Measurements from ENCODE around the gene TRAPPC1. TPM values are rescaled to one million over a fixed set of nuclear protein-coding genes. Genes with fewer than 3 reads are reported as not detected.

Gene TRAPPC1
- polyA plus RNA-seq, 1 of the 3 experiments (the other 2 are of a cell fraction), result 555 TPM

DNA sequence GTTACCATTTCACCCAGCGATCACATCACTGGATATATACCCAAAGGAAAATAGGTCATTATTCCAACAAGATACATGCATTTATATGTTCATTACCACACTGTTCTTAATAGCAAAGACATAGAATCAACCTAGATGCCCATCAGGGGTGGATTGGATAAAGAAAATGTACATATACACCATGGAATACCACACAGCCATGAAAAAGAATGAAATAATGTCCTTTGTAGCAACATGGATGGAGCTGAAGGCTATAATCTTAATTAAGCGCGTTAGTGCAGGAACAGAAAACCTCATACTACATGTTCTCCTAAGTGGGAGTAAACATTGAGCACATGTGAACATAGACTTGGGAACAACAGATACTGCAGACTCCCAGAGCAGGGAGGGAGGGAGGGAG is 18.8 kb upstream of the TRAPPC1 start:
- H3K4me1 ChIP-seq (ENCODE audit: control insufficient read depth in 1 of 2, insufficient read depth in 2 of 2, low read depth in 1 of 2, low read length in 1 of 2), result no peaks in the 10 kb centered on the region
- H3K27ac ChIP-seq (ENCODE audit: low read depth in 2 of 2, low read length in 1 of 2), result no peak overlapping the region
- no peaks in the 10 kb centered on the region for H3K9me2 ChIP-seq
- H4K20me1 ChIP-seq (ENCODE audit: insufficient read depth), result no peaks in the 10 kb centered on the region
- no peak overlapping the region for H3K9ac ChIP-seq
- no peak overlapping the region for H3K4me3 ChIP-seq (ENCODE audit: low read depth in 2 of 2, low read length in 1 of 2)
- H3K27me3 ChIP-seq (ENCODE audit: insufficient read depth), result no peaks in the 10 kb centered on the region
- CTCF ChIA-PET, result interaction anchor here (0.8 to 1.8 kb wide), 2 partner anchors 10 to 116 kb away, joined by 3 to 4 read pairs; no protein-coding TSS in a partner anchor
- DNase-seq, result no peak
- H3F3A ChIP-seq (replicated peaks; ENCODE audit: insufficient read depth), result no peaks in the 10 kb centered on the region
- H3K36me3 ChIP-seq (replicated peaks in 1 of 2; ENCODE audit: control insufficient read depth in 1 of 2, insufficient read depth in 2 of 2, low read length in 1 of 2), result peaks cover 12 to 37% of the 10 kb centered on the region in 2 experiments
- TF ChIP-seq, protein P1, sequence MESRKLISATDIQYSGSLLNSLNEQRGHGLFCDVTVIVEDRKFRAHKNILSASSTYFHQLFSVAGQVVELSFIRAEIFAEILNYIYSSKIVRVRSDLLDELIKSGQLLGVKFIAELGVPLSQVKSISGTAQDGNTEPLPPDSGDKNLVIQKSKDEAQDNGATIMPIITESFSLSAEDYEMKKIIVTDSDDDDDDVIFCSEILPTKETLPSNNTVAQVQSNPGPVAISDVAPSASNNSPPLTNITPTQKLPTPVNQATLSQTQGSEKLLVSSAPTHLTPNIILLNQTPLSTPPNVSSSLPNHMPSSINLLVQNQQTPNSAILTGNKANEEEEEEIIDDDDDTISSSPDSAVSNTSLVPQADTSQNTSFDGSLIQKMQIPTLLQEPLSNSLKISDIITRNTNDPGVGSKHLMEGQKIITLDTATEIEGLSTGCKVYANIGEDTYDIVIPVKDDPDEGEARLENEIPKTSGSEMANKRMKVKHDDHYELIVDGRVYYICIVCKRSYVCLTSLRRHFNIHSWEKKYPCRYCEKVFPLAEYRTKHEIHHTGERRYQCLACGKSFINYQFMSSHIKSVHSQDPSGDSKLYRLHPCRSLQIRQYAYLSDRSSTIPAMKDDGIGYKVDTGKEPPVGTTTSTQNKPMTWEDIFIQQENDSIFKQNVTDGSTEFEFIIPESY (IDR thresholded peaks at IDR 0.05; ENCODE audit: borderline replicate concordance, low read depth), result no peak
- TF ChIP-seq SIN3A (IDR thresholded peaks at IDR 0.05; ENCODE audit: borderline replicate concordance, low read depth, low read length) (no peak), EP300 (IDR thresholded peaks at IDR 0.05; ENCODE audit: borderline replicate concordance in 1 of 2, low read depth in 1 of 2, low read length in 1 of 2) (no peak), NRF1 (IDR thresholded peaks at IDR 0.05; ENCODE audit: low read depth, low read length) (no peak), TEAD4 (IDR thresholded peaks at IDR 0.05; ENCODE audit: borderline replicate concordance, insufficient read depth) (no peak), GABPA (IDR thresholded peaks at IDR 0.05; ENCODE audit: low read depth) (no peak), RAD21 (IDR thresholded peaks at IDR 0.05; ENCODE audit: low read length) (no peak), YY1 (IDR thresholded peaks at IDR 0.05; ENCODE audit: low read depth) (no peak), GATA2 (CRISPR knock-in tag; IDR thresholded peaks at IDR 0.05) (no peak), TCF12 (IDR thresholded peaks at IDR 0.05) (no peak), FOXJ3 (CRISPR knock-in tag; IDR thresholded peaks at IDR 0.05) (no peak), POLR2AphosphoS5 (IDR thresholded peaks at IDR 0.05; ENCODE audit: low read depth, low read length) (no peak; the same call in 1 of the 2 replicates), NFIC (IDR thresholded peaks at IDR 0.05; ENCODE audit: borderline replicate concordance) (no peak)
- TF ChIP-seq, protein P2, sequence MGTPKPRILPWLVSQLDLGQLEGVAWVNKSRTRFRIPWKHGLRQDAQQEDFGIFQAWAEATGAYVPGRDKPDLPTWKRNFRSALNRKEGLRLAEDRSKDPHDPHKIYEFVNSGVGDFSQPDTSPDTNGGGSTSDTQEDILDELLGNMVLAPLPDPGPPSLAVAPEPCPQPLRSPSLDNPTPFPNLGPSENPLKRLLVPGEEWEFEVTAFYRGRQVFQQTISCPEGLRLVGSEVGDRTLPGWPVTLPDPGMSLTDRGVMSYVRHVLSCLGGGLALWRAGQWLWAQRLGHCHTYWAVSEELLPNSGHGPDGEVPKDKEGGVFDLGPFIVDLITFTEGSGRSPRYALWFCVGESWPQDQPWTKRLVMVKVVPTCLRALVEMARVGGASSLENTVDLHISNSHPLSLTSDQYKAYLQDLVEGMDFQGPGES (IDR thresholded peaks at IDR 0.05; ENCODE audit: low read depth, low read length), result no peak
- TF ChIP-seq, protein P3, sequence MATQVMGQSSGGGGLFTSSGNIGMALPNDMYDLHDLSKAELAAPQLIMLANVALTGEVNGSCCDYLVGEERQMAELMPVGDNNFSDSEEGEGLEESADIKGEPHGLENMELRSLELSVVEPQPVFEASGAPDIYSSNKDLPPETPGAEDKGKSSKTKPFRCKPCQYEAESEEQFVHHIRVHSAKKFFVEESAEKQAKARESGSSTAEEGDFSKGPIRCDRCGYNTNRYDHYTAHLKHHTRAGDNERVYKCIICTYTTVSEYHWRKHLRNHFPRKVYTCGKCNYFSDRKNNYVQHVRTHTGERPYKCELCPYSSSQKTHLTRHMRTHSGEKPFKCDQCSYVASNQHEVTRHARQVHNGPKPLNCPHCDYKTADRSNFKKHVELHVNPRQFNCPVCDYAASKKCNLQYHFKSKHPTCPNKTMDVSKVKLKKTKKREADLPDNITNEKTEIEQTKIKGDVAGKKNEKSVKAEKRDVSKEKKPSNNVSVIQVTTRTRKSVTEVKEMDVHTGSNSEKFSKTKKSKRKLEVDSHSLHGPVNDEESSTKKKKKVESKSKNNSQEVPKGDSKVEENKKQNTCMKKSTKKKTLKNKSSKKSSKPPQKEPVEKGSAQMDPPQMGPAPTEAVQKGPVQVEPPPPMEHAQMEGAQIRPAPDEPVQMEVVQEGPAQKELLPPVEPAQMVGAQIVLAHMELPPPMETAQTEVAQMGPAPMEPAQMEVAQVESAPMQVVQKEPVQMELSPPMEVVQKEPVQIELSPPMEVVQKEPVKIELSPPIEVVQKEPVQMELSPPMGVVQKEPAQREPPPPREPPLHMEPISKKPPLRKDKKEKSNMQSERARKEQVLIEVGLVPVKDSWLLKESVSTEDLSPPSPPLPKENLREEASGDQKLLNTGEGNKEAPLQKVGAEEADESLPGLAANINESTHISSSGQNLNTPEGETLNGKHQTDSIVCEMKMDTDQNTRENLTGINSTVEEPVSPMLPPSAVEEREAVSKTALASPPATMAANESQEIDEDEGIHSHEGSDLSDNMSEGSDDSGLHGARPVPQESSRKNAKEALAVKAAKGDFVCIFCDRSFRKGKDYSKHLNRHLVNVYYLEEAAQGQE (IDR thresholded peaks at IDR 0.05; ENCODE audit: low read depth, low read length), result no peak
- TF ChIP-seq, protein P4, sequence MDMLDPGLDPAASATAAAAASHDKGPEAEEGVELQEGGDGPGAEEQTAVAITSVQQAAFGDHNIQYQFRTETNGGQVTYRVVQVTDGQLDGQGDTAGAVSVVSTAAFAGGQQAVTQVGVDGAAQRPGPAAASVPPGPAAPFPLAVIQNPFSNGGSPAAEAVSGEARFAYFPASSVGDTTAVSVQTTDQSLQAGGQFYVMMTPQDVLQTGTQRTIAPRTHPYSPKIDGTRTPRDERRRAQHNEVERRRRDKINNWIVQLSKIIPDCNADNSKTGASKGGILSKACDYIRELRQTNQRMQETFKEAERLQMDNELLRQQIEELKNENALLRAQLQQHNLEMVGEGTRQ (IDR thresholded peaks at IDR 0.05; ENCODE audit: borderline replicate concordance, low read depth, low read length), result no peak
- TF ChIP-seq, protein P5, sequence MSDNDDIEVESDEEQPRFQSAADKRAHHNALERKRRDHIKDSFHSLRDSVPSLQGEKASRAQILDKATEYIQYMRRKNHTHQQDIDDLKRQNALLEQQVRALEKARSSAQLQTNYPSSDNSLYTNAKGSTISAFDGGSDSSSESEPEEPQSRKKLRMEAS (IDR thresholded peaks at IDR 0.05; ENCODE audit: low read depth), result no peak
- 84% methylated on average over 3 of the region's 3 CpGs for WGBS (ENCODE audit: low lambda C conversion rate)
- POLR2A ChIA-PET, result no interaction called here
- no peak overlapping the region for H2AFZ ChIP-seq (ENCODE audit: low read depth)
- H3K9me3 ChIP-seq, result no peaks in the 10 kb centered on the region
- H3K4me2 ChIP-seq, result no peak overlapping the region
- H3K79me2 ChIP-seq (ENCODE audit: insufficient read depth), result no peaks in the 10 kb centered on the region
